Fibroblast of pulmonary artery (primary cell): ENCODE results near the gene RFNG.

Experiments used
- DNase-seq: peaks from one replicate; pipeline ENCODE4 v3.0.0-alpha.2; 2010; ENCODE audit warnings: low read depth
- H3K4me3 ChIP-seq: replicated peaks from 2 replicates; pipeline ENCODE4 v1.5.1; 2011; ENCODE audit warnings: low read depth, mild to moderate bottlenecking, control low read depth, low read length, moderate library complexity
- CTCF ChIP-seq: IDR thresholded peaks from 2 replicates; pipeline ENCODE4 v1.5.1; 2011; ENCODE audit warnings: mild to moderate bottlenecking, control low read depth, low read length, inconsistent platforms; ENCODE audit errors: missing control alignments

Gene RFNG

GRCh38 chr17:82051776-82052637 lies at the start of gene RFNG, which contains the start of gene GPS1:
Gene RFNG (minus strand): TSS chr17:82051811. CDS start chr17:82051766, 45 bp downstream.
Gene GPS1 (plus strand): TSS chr17:82051898. CDS start chr17:82051932, 34 bp downstream.
- peak; percentile 48 for DNase-seq
- no peak for TF ChIP-seq CTCF
- peak within 1 kb of the TSS; percentile 77 for H3K4me3 ChIP-seq

GRCh38 chr17:82101301-82101715 lies 49.7 kb upstream of the RFNG start:
- no peak for TF ChIP-seq CTCF
- no peak overlapping the region for H3K4me3 ChIP-seq
- DNase-seq, result no peak

GRCh38 chr17:82100502-82101298 lies 49.1 kb upstream of the RFNG start:
- no peak for TF ChIP-seq CTCF
- DNase-seq, result no peak
- H3K4me3 ChIP-seq, result no peak overlapping the region

GRCh38 chr17:82098939-82099763 lies 47.5 kb upstream of the RFNG start:
- peak overlapping the region; percentile 52 for H3K4me3 ChIP-seq
- DNase-seq, result no peak
- no peak for TF ChIP-seq CTCF

- peak; percentile 29 for TF ChIP-seq CTCF
- H3K4me3 ChIP-seq, result peak within 1 kb of the TSS; percentile 72
- DNase-seq, result peak; percentile 96
These were observed 46.7 kb upstream of the RFNG start, which contains the start of gene FASN for GRCh38 chr17:82098169-82098938. Gene FASN (minus strand): TSS chr17:82098236. CDS start chr17:82096445, 1,791 bp downstream.

GRCh38 chr17:82097919-82098168 lies 46.2 kb upstream of the RFNG start:
- no peak for TF ChIP-seq CTCF
- DNase-seq, result no peak
- peak overlapping the region; percentile 72 for H3K4me3 ChIP-seq
